Thyroid gland (tissue), 4 donors: ENCODE results near the gene CLK4. TPM values are rescaled to one million over a fixed set of nuclear protein-coding genes. Genes with fewer than 3 reads are reported as not detected.

Experiments used
- DNase-seq, 2 donors: peaks; one replicate each; pipeline ENCODE4 v3.0.0-alpha.2; 2019
- H3K27ac ChIP-seq, 3 donors: fragments of 200-600 bp; sonication (generic); 1 replicate in 2 of 3; 2 replicates in 1 of 3; pipeline ENCODE4 v1.5.1; 2016 to 2019; ENCODE audit warnings: mild to moderate bottlenecking in 1 of 3, moderate library complexity in 1 of 3
- H3K27me3 ChIP-seq: fragments of 200-600 bp; sonication (generic); one replicate; pipeline ENCODE4 v1.5.1; 2019
- H3K36me3 ChIP-seq, 2 donors: fragments of 200-600 bp; sonication (generic); one replicate each; pipeline ENCODE4 v1.5.1; 2016 to 2019
- H3K4me1 ChIP-seq, 2 donors: fragments of 200-600 bp; sonication (generic); one replicate each; pipeline ENCODE4 v1.5.1; 2017 to 2019
- H3K4me3 ChIP-seq, 3 donors: fragments of 200-600 bp; sonication (generic); replicated peaks in 1 of 3; 1 replicate in 2 of 3; 2 replicates in 1 of 3; pipeline ENCODE4 v1.5.1; 2016; ENCODE audit warnings: mild to moderate bottlenecking in 1 of 3
- H3K9me3 ChIP-seq: fragments of 200-600 bp; sonication (generic); one replicate; pipeline ENCODE4 v1.5.1; 2017
- CTCF ChIP-seq, 6 experiments: fragments of 200-600 bp in 3 of 6; fragments of 450-650 bp in 3 of 6; sonication (generic) in 3 of 6; IDR thresholded peaks; one replicate each; pipeline ENCODE4 v1.5.1; 2016 to 2019; ENCODE audit warnings: antibody characterized with exemption in 6 of 6, mild to moderate bottlenecking in 2 of 6, inconsistent platforms in 1 of 6, moderate library complexity in 1 of 6
- POLR2A ChIP-seq, 2 donors: fragments of 450-650 bp; IDR thresholded peaks; one replicate each; pipeline ENCODE4 v1.6.1; 2017; ENCODE audit warnings: antibody characterized with exemption in 2 of 2, mild to moderate bottlenecking in 2 of 2, moderate library complexity in 1 of 2
- WGBS, 2 donors: methylation state at CpG; one replicate each; pipeline ENCODE4 v1.1.5; 2017; 5-methylcytosine and 5-hydroxymethylcytosine counted together
- intact Hi-C: fragments of 100-400 bp; cut with DNase I; formaldehyde crosslinking; loops from one replicate; pipeline ENCODE4 v1.15.1; 2023
- total RNA-seq, 4 donors: library from RNA; depleted of rRNA; stranded (reverse); fragments of >200 nt; gene quantifications; one replicate each; pipeline ENCODE4 v1.2.3, GENCODE V29; 2016

Gene CLK4
- total RNA-seq, 4 donors from 2014 or later: 35.8 to 91.2 (median 70.3) TPM

GRCh38 chr5:178664141-178664540 is 37.3 kb upstream of the CLK4 start:
- WGBS, 2 donors: 71 to 84% methylated on average over 3 of the region's 3 CpGs
- DNase-seq: no peak
- Histone ChIP-seq H3K4me3 (no peak overlapping the region), H3K9me3 (no peaks in the 10 kb centered on the region), H3K36me3 (no peaks in the 10 kb centered on the region), H3K4me1 (no peaks in the 10 kb centered on the region), H3K27me3 (no peaks in the 10 kb centered on the region), H3K27ac (no peak overlapping the region)
- intact Hi-C loops: no loop called here
- TF ChIP-seq POLR2A (IDR thresholded peaks at IDR 0.05): no peak
- no peak for TF ChIP-seq CTCF (IDR thresholded peaks at IDR 0.05)

- H3K27me3 ChIP-seq: no peaks in the 10 kb centered on the region
- 86 to 90% methylated on average over 8 to 10 of the region's 10 CpGs for WGBS, 2 donors
Observed at GRCh38 chr5:178662541-178662860, 35.7 kb upstream of the CLK4 start.

GRCh38 chr5:178661836-178662540 is 35.1 kb upstream of the CLK4 start:
- Histone ChIP-seq H3K4me1 (no peaks in the 10 kb centered on the region), H3K27me3 (no peaks in the 10 kb centered on the region), H3K4me3 (no peak overlapping the region), H3K36me3 (no peaks in the 10 kb centered on the region), H3K9me3 (no peaks in the 10 kb centered on the region), H3K27ac (no peak overlapping the region)
- intact Hi-C loops: no loop called here
- no peak for TF ChIP-seq POLR2A (IDR thresholded peaks at IDR 0.05)
- DNase-seq: no peak
- 91 to 94% methylated on average over 21 of the region's 21 CpGs for WGBS, 2 donors

More at GRCh38 chr5:178662541-178662860, 35.7 kb upstream of the CLK4 start:
- DNase-seq: no peak
- Histone ChIP-seq H3K36me3 (no peaks in the 10 kb centered on the region), H3K4me3 (no peak overlapping the region), H3K9me3 (no peaks in the 10 kb centered on the region), H3K4me1 (no peaks in the 10 kb centered on the region), H3K27ac (no peak overlapping the region)
- intact Hi-C loops: no loop called here
- TF ChIP-seq POLR2A (IDR thresholded peaks at IDR 0.05) (no peak), CTCF (IDR thresholded peaks at IDR 0.05) (no peak)

- Histone ChIP-seq H3K36me3 (no peaks in the 10 kb centered on the region), H3K27me3 (no peaks in the 10 kb centered on the region), H3K4me3 (no peak overlapping the region), H3K9me3 (no peaks in the 10 kb centered on the region), H3K27ac (no peak overlapping the region), H3K4me1 (no peaks in the 10 kb centered on the region)
- intact Hi-C loops: no loop called here
- WGBS, 2 donors: 69 to 81% methylated on average over 7 of the region's 7 CpGs
- no peak for DNase-seq
- TF ChIP-seq CTCF (IDR thresholded peaks at IDR 0.05) (no peak), POLR2A (IDR thresholded peaks at IDR 0.05) (no peak)
Observed at GRCh38 chr5:178651046-178651810, 24.4 kb upstream of the CLK4 start.

- Histone ChIP-seq H3K9me3 (no peaks in the 10 kb centered on the region), H3K4me3 (no peak overlapping the region), H3K27ac (no peak overlapping the region), H3K36me3 (no peaks in the 10 kb centered on the region), H3K27me3 (no peaks in the 10 kb centered on the region), H3K4me1 (no peaks in the 10 kb centered on the region)
- intact Hi-C loops: no loop called here
- no peak for TF ChIP-seq CTCF (IDR thresholded peaks at IDR 0.05)
- no peak for DNase-seq
- 66 to 78% methylated on average over 5 of the region's 5 CpGs for whole genome bisulfite sequencing, 2 donors
Observed at GRCh38 chr5:178650214-178650613, 23.4 kb upstream of the CLK4 start.
